ENCODE results near the gene CD22. TPM values are rescaled to one million over a fixed set of nuclear protein-coding genes. Genes with fewer than 3 reads are reported as not detected.

The CD22 gene
- total RNA-seq, 1 experiment from 2014 or later = 5.5 TPM

- DNase-seq (ENCODE audit: low read depth, low spot score) = no peak
- in situ Hi-C loops (cut with HindIII; ENCODE audit: low pct_unique_long_range_greater_than_20kb, low sequenced_read_pairs) = no loop called here
Measured at GRCh38 chr19:35331551-35332214, 2.7 kb downstream of the CD22 start.

- DNase-seq (ENCODE audit: low read depth, low spot score) = no peak
- in situ Hi-C loops (cut with HindIII; ENCODE audit: low pct_unique_long_range_greater_than_20kb, low sequenced_read_pairs) = no loop called here
Measured at GRCh38 chr19:35332817-35333216, 3.8 kb downstream of the CD22 start.

GRCh38 chr19:35334144-35334753 lies 5.3 kb downstream of the CD22 start:
- no peak for DNase-seq (ENCODE audit: low read depth, low spot score)
- in situ Hi-C loops (cut with HindIII; ENCODE audit: low pct_unique_long_range_greater_than_20kb, low sequenced_read_pairs) = no loop called here

GRCh38 chr19:35336166-35336955 lies 7.4 kb downstream of the CD22 start:
- no peak for DNase-seq (ENCODE audit: low read depth, low spot score)
- in situ Hi-C loops (cut with HindIII; ENCODE audit: low pct_unique_long_range_greater_than_20kb, low sequenced_read_pairs) = no loop called here

- in situ Hi-C loops (cut with HindIII; ENCODE audit: low pct_unique_long_range_greater_than_20kb, low sequenced_read_pairs) = no loop called here
- no peak for DNase-seq (ENCODE audit: low read depth, low spot score)
Measured at GRCh38 chr19:35337097-35337983, 8.4 kb downstream of the CD22 start.

GRCh38 chr19:35337984-35338296 lies 9.0 kb downstream of the CD22 start:
- in situ Hi-C loops (cut with HindIII; ENCODE audit: low pct_unique_long_range_greater_than_20kb, low sequenced_read_pairs) = no loop called here

GRCh38 chr19:35340431-35340830 lies 11.4 kb downstream of the CD22 start:
- DNase-seq (ENCODE audit: low read depth, low spot score) = no peak
- in situ Hi-C loops (cut with HindIII; ENCODE audit: low pct_unique_long_range_greater_than_20kb, low sequenced_read_pairs) = no loop called here

More at GRCh38 chr19:35337984-35338296, 9.0 kb downstream of the CD22 start:
- no peak for DNase-seq (ENCODE audit: low read depth, low spot score)

GRCh38 chr19:35341006-35341405 lies 12.0 kb downstream of the CD22 start:
- in situ Hi-C loops (cut with HindIII; ENCODE audit: low pct_unique_long_range_greater_than_20kb, low sequenced_read_pairs) = no loop called here
- no peak for DNase-seq (ENCODE audit: low read depth, low spot score)

- in situ Hi-C loops (cut with HindIII; ENCODE audit: low pct_unique_long_range_greater_than_20kb, low sequenced_read_pairs) = no loop called here
Measured at GRCh38 chr19:35341565-35342225, 12.7 kb downstream of the CD22 start.

GRCh38 chr19:35342430-35342829 lies 13.4 kb downstream of the CD22 start:
- in situ Hi-C loops (cut with HindIII; ENCODE audit: low pct_unique_long_range_greater_than_20kb, low sequenced_read_pairs) = no loop called here
- no peak for DNase-seq (ENCODE audit: low read depth, low spot score)

More at GRCh38 chr19:35341565-35342225, 12.7 kb downstream of the CD22 start:
- DNase-seq (ENCODE audit: low read depth, low spot score) = no peak

GRCh38 chr19:35344511-35345031 lies 15.6 kb downstream of the CD22 start:
- in situ Hi-C loops (cut with HindIII; ENCODE audit: low pct_unique_long_range_greater_than_20kb, low sequenced_read_pairs) = no loop called here
- no peak for DNase-seq (ENCODE audit: low read depth, low spot score)

GRCh38 chr19:35345671-35346111 lies 16.7 kb downstream of the CD22 start:
- in situ Hi-C loops (cut with HindIII; ENCODE audit: low pct_unique_long_range_greater_than_20kb, low sequenced_read_pairs) = no loop called here
- no peak for DNase-seq (ENCODE audit: low read depth, low spot score)

- no peak for DNase-seq (ENCODE audit: low read depth, low spot score)
- in situ Hi-C loops (cut with HindIII; ENCODE audit: low pct_unique_long_range_greater_than_20kb, low sequenced_read_pairs) = no loop called here
Measured at GRCh38 chr19:35346193-35347052, 17.4 kb downstream of the CD22 start.

GRCh38 chr19:35347171-35347929 lies 18.4 kb downstream of the CD22 start, which contains the start of gene FFAR1:
TSS of gene FFAR1 (plus strand) at chr19:35347902. CDS start at chr19:35351552, 3,650 bp downstream.
- no peak for DNase-seq (ENCODE audit: low read depth, low spot score)
- in situ Hi-C loops (cut with HindIII; ENCODE audit: low pct_unique_long_range_greater_than_20kb, low sequenced_read_pairs) = no loop called here

- peak; percentile 0 for DNase-seq (ENCODE audit: low read depth, low spot score)
Measured at GRCh38 chr19:35347930-35348298, 18.9 kb downstream of the CD22 start.

More at GRCh38 chr19:35347930-35348298, 18.9 kb downstream of the CD22 start:
- in situ Hi-C loops (cut with HindIII; ENCODE audit: low pct_unique_long_range_greater_than_20kb, low sequenced_read_pairs) = no loop called here
